Smooth muscle cell (in vitro differentiated cells): ENCODE data around the gene CALML5. TPM values are rescaled to one million over a fixed set of nuclear protein-coding genes. Genes with fewer than 3 reads are reported as not detected.

Experiments
- DNase-seq: peaks from one replicate; lab custom pipeline; 2025; ENCODE audit not compliant: unreplicated experiment; lab: John Stamatoyannopoulos, UW
- H2AFZ ChIP-seq: fragments of 200-600 bp; sonication (generic); 2 replicates; pipeline ENCODE4 v1.6.0; 2016; ENCODE audit warnings: antibody characterized with exemption, low read depth, mild to moderate bottlenecking
- H3F3A ChIP-seq: fragments of 200-600 bp; sonication (generic); 2 replicates; pipeline ENCODE4 v1.6.0; 2017; ENCODE audit warnings: antibody characterized with exemption, low read depth
- H3K27ac ChIP-seq: fragments of 200-600 bp; sonication (generic); 2 replicates; pipeline ENCODE4 v1.5.1; 2016; ENCODE audit warnings: low read depth, mild to moderate bottlenecking
- H3K27me3 ChIP-seq: fragments of 200-600 bp; sonication (generic); 2 replicates; pipeline ENCODE4 v1.6.1; 2016; ENCODE audit warnings: low read depth, mild to moderate bottlenecking
- H3K36me3 ChIP-seq: fragments of 200-600 bp; sonication (generic); 2 replicates; pipeline ENCODE4 v1.5.1; 2016; ENCODE audit warnings: low read depth
- H3K4me1 ChIP-seq: fragments of 200-600 bp; sonication (generic); 2 replicates; pipeline ENCODE4 v1.5.1; 2016; ENCODE audit warnings: low read depth
- H3K4me2 ChIP-seq: fragments of 200-600 bp; sonication (generic); 2 replicates; pipeline ENCODE4 v1.6.0; 2016; ENCODE audit warnings: mild to moderate bottlenecking
- H3K4me3 ChIP-seq: fragments of 200-600 bp; sonication (generic); 2 replicates; pipeline ENCODE4 v1.5.1; 2016; ENCODE audit warnings: mild to moderate bottlenecking
- H3K79me2 ChIP-seq: fragments of 200-600 bp; sonication (generic); 2 replicates; pipeline ENCODE4 v1.6.0; 2016; ENCODE audit warnings: low read depth, mild to moderate bottlenecking
- H3K9ac ChIP-seq: fragments of 200-600 bp; sonication (generic); 2 replicates; pipeline ENCODE4 v1.6.0; 2016; ENCODE audit warnings: low read depth
- H3K9me3 ChIP-seq: fragments of 200-600 bp; sonication (generic); replicated peaks from 2 replicates; pipeline ENCODE4 v1.5.1; 2016; ENCODE audit warnings: low read depth
- H4K20me1 ChIP-seq: fragments of 200-600 bp; sonication (generic); 2 replicates; pipeline ENCODE4 v1.6.0; 2016; ENCODE audit warnings: low read depth
- WGBS: methylation state at CpG from one replicate; pipeline ENCODE4 v1.1.7; 2016; ENCODE audit warnings: low lambda C conversion rate; 5-methylcytosine and 5-hydroxymethylcytosine counted together
- polyA plus RNA-seq: library from polyadenylated mRNA; unstranded; fragments of >200 nt; fragmentation: Nextera tagmentation; extraction: Ambion mirVana; gene quantifications from 2 replicates; pipeline ENCODE4 v1.2.1, GENCODE V29; 2016
- total RNA-seq: library from RNA; depleted of rRNA; stranded (reverse); fragments of >200 nt; gene quantifications from 2 replicates; pipeline ENCODE4 v1.2.3, GENCODE V29; 2014
- TF ChIP-seq, protein P1 (sequence below): fragments of 200-600 bp; sonication (generic); IDR thresholded peaks from 2 replicates; pipeline ENCODE4 v1.5.1; 2017; ENCODE audit warnings: borderline replicate concordance, mild to moderate bottlenecking, antibody characterized with exemption; ENCODE audit not compliant: insufficient read depth, poor library complexity, severe bottlenecking

CALML5 gene
- total and polyA plus RNA-seq, 2 experiments from 2014 or later, result 16.5 to 24.3 TPM

- Histone ChIP-seq H3K9me3 (no peaks in the 10 kb centered on the region), H3K9ac (peak overlapping the region; percentile 47), H3K79me2 (peaks cover 5% of the 10 kb centered on the region), H2AFZ (no peak overlapping the region), H3F3A (peaks cover 59% of the 10 kb centered on the region), H3K36me3 (peaks cover 3% of the 10 kb centered on the region), H3K27ac (peak overlapping the region; percentile 82), H3K4me3 (peak overlapping the region; percentile 5), H3K27me3 (no peaks in the 10 kb centered on the region), H4K20me1 (peaks cover 20% of the 10 kb centered on the region), H3K4me2 (peak overlapping the region; percentile 69), H3K4me1 (peaks cover 23% of the 10 kb centered on the region)
- TF ChIP-seq, protein P1, sequence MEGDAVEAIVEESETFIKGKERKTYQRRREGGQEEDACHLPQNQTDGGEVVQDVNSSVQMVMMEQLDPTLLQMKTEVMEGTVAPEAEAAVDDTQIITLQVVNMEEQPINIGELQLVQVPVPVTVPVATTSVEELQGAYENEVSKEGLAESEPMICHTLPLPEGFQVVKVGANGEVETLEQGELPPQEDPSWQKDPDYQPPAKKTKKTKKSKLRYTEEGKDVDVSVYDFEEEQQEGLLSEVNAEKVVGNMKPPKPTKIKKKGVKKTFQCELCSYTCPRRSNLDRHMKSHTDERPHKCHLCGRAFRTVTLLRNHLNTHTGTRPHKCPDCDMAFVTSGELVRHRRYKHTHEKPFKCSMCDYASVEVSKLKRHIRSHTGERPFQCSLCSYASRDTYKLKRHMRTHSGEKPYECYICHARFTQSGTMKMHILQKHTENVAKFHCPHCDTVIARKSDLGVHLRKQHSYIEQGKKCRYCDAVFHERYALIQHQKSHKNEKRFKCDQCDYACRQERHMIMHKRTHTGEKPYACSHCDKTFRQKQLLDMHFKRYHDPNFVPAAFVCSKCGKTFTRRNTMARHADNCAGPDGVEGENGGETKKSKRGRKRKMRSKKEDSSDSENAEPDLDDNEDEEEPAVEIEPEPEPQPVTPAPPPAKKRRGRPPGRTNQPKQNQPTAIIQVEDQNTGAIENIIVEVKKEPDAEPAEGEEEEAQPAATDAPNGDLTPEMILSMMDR, result no peak
- 28% methylated on average over 17 of the region's 17 CpGs for WGBS
- no peak for DNase-seq
These were observed 37.2 kb downstream of the CALML5 start for GRCh38 chr10:5461914-5462840.

- Histone ChIP-seq H3K4me3 (peak overlapping the region; percentile 4), H3K9ac (no peak overlapping the region), H3K27ac (peak overlapping the region; percentile 82), H3K27me3 (no peaks in the 10 kb centered on the region), H2AFZ (no peak overlapping the region), H3K9me3 (no peaks in the 10 kb centered on the region), H3K36me3 (peaks cover 10% of the 10 kb centered on the region), H3K4me2 (peak overlapping the region; percentile 69), H3K79me2 (peaks cover 6% of the 10 kb centered on the region), H4K20me1 (peaks cover 28% of the 10 kb centered on the region), H3K4me1 (peaks cover 13% of the 10 kb centered on the region), H3F3A (peaks cover 67% of the 10 kb centered on the region)
- TF ChIP-seq, protein P1, result no peak
- WGBS, result 52% methylated on average over 4 of the region's 4 CpGs
- no peak for DNase-seq
These were observed 38.2 kb downstream of the CALML5 start for GRCh38 chr10:5461203-5461588.

DNA sequence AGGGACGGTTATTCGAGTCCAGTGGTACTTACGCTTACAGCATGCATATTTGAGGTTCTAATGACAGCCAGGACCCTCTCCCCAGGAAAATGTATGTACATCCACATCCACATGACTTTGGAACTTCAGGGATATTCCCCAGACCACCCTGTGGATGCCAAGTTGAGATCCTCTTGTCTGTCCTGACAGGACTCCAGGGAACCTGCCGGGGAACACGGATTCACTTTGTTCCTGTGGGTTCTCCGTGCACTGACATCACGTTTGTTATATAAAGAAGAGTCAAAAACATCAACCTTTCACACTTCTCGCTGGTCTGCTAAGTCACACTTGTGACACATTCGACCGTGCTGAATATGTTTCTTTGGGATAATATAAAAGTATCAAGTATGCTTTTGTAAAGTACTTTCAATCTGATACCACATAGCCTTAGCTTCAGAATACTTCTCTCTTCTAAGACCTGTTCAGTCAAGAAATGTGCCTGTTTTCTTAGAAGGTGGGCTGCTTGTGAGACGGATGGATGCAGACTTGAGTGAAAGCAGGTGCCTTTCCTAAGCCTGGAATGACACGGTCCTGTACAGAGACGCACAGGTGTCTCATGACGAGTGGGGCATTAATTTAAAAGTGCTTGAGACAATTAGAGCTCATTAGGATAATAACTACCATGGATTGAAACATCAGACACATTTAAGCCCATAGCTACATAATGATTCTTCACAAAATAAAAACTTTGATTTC lies 38.7 kb downstream of the CALML5 start:
- 83% methylated on average over 14 of the region's 14 CpGs for WGBS
- Histone ChIP-seq H3K27me3 (no peaks in the 10 kb centered on the region), H3K9me3 (no peaks in the 10 kb centered on the region), H3K4me2 (peak overlapping the region; percentile 69), H3K79me2 (peaks cover 11% of the 10 kb centered on the region), H3K4me3 (no peak overlapping the region), H3K9ac (no peak overlapping the region), H3K36me3 (peaks cover 16% of the 10 kb centered on the region), H3K4me1 (peaks cover 12% of the 10 kb centered on the region), H2AFZ (no peak overlapping the region), H3F3A (peaks cover 71% of the 10 kb centered on the region), H4K20me1 (peaks cover 33% of the 10 kb centered on the region), H3K27ac (peak overlapping the region; percentile 82)
- no peak for DNase-seq
- TF ChIP-seq, protein P1, result no peak
